ENCODE measurements around the gene ATXN7.
A peak's percentile ranks its signal among the peaks of the same experiment; 100 is the strongest.

ATXN7 gene

GRCh38 chr3:63891518-63891917 is 27.9 kb downstream of the ATXN7 start:
- DNase-seq = no peak
- Histone ChIP-seq H3K27me3 (replicated peaks; ENCODE audit: insufficient read depth, low read length) (no peaks in the 10 kb centered on the region), H3F3A (ENCODE audit: insufficient read depth, low read length) (no peaks in the 10 kb centered on the region), H3K27ac (ENCODE audit: low read length) (no peak overlapping the region), H3K4me1 (ENCODE audit: low read length) (peaks cover 15% of the 10 kb centered on the region), H3K4me3 (ENCODE audit: low read length) (no peak overlapping the region), H3K9ac (ENCODE audit: low read length) (no peak overlapping the region), H3K36me3 (replicated peaks; ENCODE audit: insufficient read depth, low read length) (no peaks in the 10 kb centered on the region), H3K9me2 (replicated peaks; ENCODE audit: insufficient read depth, low read length) (no peaks in the 10 kb centered on the region), H2AFZ (ENCODE audit: low read length) (no peak overlapping the region), H3K4me2 (ENCODE audit: low read depth, low read length) (no peak overlapping the region), H4K20me1 (ENCODE audit: insufficient read depth, low read length) (no peaks in the 10 kb centered on the region; the same call in 1 of the 2 replicates), H3K9me3 (replicated peaks; ENCODE audit: insufficient read depth, low read length) (no peaks in the 10 kb centered on the region), H3K79me2 (ENCODE audit: low read length) (peaks cover 57% of the 10 kb centered on the region)
- no peak for TF ChIP-seq EZH2phosphoT487 (IDR thresholded peaks at IDR 0.05; ENCODE audit: low read length)

GRCh38 chr3:63892773-63893352 is 29.2 kb downstream of the ATXN7 start:
- DNase-seq = no peak
- peaks cover 20% of the 10 kb centered on the region for H3K4me1 ChIP-seq (ENCODE audit: low read length)
- TF ChIP-seq EZH2phosphoT487 (IDR thresholded peaks at IDR 0.05; ENCODE audit: low read length) = no peak
- no peak for TF ChIP-seq CTCF (IDR thresholded peaks at IDR 0.05; ENCODE audit: low read length)
- TF ChIP-seq EZH2 (optimal IDR thresholded peaks at IDR 0.05; ENCODE audit: low read depth, low read length) = no peak
- H3K9me3 ChIP-seq (replicated peaks; ENCODE audit: insufficient read depth, low read length) = no peaks in the 10 kb centered on the region
- no peaks in the 10 kb centered on the region; the same call in 1 of the 2 replicates for H4K20me1 ChIP-seq (ENCODE audit: insufficient read depth, low read length)
- peaks cover 61% of the 10 kb centered on the region for H3K79me2 ChIP-seq (ENCODE audit: low read length)
- H2AFZ ChIP-seq (ENCODE audit: low read length) = no peak overlapping the region
- H3K9ac ChIP-seq (ENCODE audit: low read length) = no peak overlapping the region
- H3K4me3 ChIP-seq (ENCODE audit: low read length) = no peak overlapping the region
- no peaks in the 10 kb centered on the region for H3K27me3 ChIP-seq (replicated peaks; ENCODE audit: insufficient read depth, low read length)
- H3K36me3 ChIP-seq (replicated peaks; ENCODE audit: insufficient read depth, low read length) = no peaks in the 10 kb centered on the region
- H3K27ac ChIP-seq (ENCODE audit: low read length) = no peak overlapping the region
- H3K9me2 ChIP-seq (replicated peaks; ENCODE audit: insufficient read depth, low read length) = no peaks in the 10 kb centered on the region
- H3K4me2 ChIP-seq (ENCODE audit: low read depth, low read length) = no peak overlapping the region
- H3F3A ChIP-seq (ENCODE audit: insufficient read depth, low read length) = no peaks in the 10 kb centered on the region

- Histone ChIP-seq H2AFZ (ENCODE audit: low read length) (no peak overlapping the region), H3K79me2 (ENCODE audit: low read length) (peaks cover 49% of the 10 kb centered on the region), H3K27me3 (replicated peaks; ENCODE audit: insufficient read depth, low read length) (no peaks in the 10 kb centered on the region), H3F3A (ENCODE audit: insufficient read depth, low read length) (0 out of 2 replicates have a peak, but pooled peaks cover 2% of the 10 kb centered on the region), H3K27ac (ENCODE audit: low read length) (no peak overlapping the region), H3K36me3 (replicated peaks; ENCODE audit: insufficient read depth, low read length) (0 out of 2 replicates have a peak, but pooled peaks cover 4% of the 10 kb centered on the region), H3K9ac (ENCODE audit: low read length) (no peak overlapping the region), H4K20me1 (ENCODE audit: insufficient read depth, low read length) (no peaks in the 10 kb centered on the region), H3K4me2 (ENCODE audit: low read depth, low read length) (peak overlapping the region; percentile 24; the same call in 1 of the 2 replicates), H3K4me3 (ENCODE audit: low read length) (no peak overlapping the region), H3K4me1 (ENCODE audit: low read length) (peaks cover 20% of the 10 kb centered on the region), H3K9me2 (replicated peaks; ENCODE audit: insufficient read depth, low read length) (no peaks in the 10 kb centered on the region), H3K9me3 (replicated peaks; ENCODE audit: insufficient read depth, low read length) (no peaks in the 10 kb centered on the region)
- TF ChIP-seq EZH2 (optimal IDR thresholded peaks at IDR 0.05; ENCODE audit: low read depth, low read length) (no peak), CTCF (IDR thresholded peaks at IDR 0.05; ENCODE audit: low read length) (no peak), EZH2phosphoT487 (IDR thresholded peaks at IDR 0.05; ENCODE audit: low read length) (no peak)
- no peak for DNase-seq
Observed at GRCh38 chr3:63895422-63896189, 31.9 kb downstream of the ATXN7 start.

Measured in MM.1S (cell line).